Measurements from ENCODE around the gene WNT5B.

The WNT5B gene

GRCh38 chr12:1630133-1630826, 1.2 kb downstream of the WNT5B start:
- peak; percentile 11 for DNase-seq (ENCODE audit: low spot score)

GRCh38 chr12:1630827-1631591, 2.0 kb downstream of the WNT5B start:
- DNase-seq (ENCODE audit: low spot score): no peak

- no peak for DNase-seq (ENCODE audit: low spot score)
Observed at GRCh38 chr12:1632702-1633101, 3.7 kb downstream of the WNT5B start.

- DNase-seq (ENCODE audit: low spot score): no peak
Observed at GRCh38 chr12:1633459-1633858, 4.4 kb downstream of the WNT5B start.

GRCh38 chr12:1634149-1634548, 5.1 kb downstream of the WNT5B start:
- no peak for DNase-seq (ENCODE audit: low spot score)

GRCh38 chr12:1634590-1635191, 5.7 kb downstream of the WNT5B start:
- DNase-seq (ENCODE audit: low spot score): peak; percentile 60

- no peak for DNase-seq (ENCODE audit: low spot score)
Observed at GRCh38 chr12:1635301-1636095, 6.5 kb downstream of the WNT5B start.

GRCh38 chr12:1638203-1638602, 9.2 kb downstream of the WNT5B start:
- DNase-seq (ENCODE audit: low spot score): no peak

GRCh38 chr12:1639538-1639937, 10.5 kb downstream of the WNT5B start:
- DNase-seq (ENCODE audit: low spot score): no peak

- no peak for DNase-seq (ENCODE audit: low spot score)
Observed at GRCh38 chr12:1640328-1641234, 11.6 kb downstream of the WNT5B start.

- DNase-seq (ENCODE audit: low spot score): no peak
Observed at GRCh38 chr12:1642513-1642912, 13.5 kb downstream of the WNT5B start.

- DNase-seq (ENCODE audit: low spot score): no peak
Observed at GRCh38 chr12:1643043-1643442, 14.0 kb downstream of the WNT5B start.

- DNase-seq (ENCODE audit: low spot score): no peak
Observed at GRCh38 chr12:1643905-1644533, 15.0 kb downstream of the WNT5B start.

GRCh38 chr12:1644534-1645438, 15.8 kb downstream of the WNT5B start:
- no peak for DNase-seq (ENCODE audit: low spot score)

GRCh38 chr12:1645819-1646218, 16.8 kb downstream of the WNT5B start:
- no peak for DNase-seq (ENCODE audit: low spot score)

- DNase-seq (ENCODE audit: low spot score): no peak
Observed at GRCh38 chr12:1646569-1647284, 17.7 kb downstream of the WNT5B start.

- no peak for DNase-seq (ENCODE audit: low spot score)
Observed at GRCh38 chr12:1647285-1647669, 18.2 kb downstream of the WNT5B start.

- DNase-seq (ENCODE audit: low spot score): no peak
Observed at GRCh38 chr12:1650260-1650977, 21.4 kb downstream of the WNT5B start.

- no peak for DNase-seq (ENCODE audit: low spot score)
Observed at GRCh38 chr12:1650978-1651361, 21.9 kb downstream of the WNT5B start.
